ENCODE data around the gene FEM1A. TPM values are rescaled to one million over a fixed set of nuclear protein-coding genes. Genes with fewer than 3 reads are reported as not detected.

The FEM1A gene
- total RNA-seq, 1 donor from 2014 or later: 12.0 TPM

DNA sequence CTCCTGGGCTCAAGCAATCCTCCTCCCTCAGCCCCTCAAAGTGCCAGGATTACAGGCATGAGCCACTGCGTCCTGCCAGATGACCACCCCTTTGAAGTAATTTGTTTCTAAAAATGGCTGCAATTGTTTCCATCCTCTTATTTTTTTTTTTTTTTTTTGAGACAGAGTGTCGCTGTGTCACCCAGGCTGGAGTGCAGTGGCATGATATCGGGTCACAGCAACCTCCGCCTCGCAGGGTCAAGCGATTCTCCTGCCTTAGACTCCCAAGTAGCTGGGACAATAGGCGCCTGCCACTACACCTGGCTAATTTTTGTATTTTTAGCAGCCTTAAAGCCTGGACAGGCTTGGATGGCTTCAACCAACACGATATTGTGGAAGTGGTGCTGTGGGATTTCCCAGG, 45.5 kb upstream of the FEM1A start:
- TF ChIP-seq, protein P1, sequence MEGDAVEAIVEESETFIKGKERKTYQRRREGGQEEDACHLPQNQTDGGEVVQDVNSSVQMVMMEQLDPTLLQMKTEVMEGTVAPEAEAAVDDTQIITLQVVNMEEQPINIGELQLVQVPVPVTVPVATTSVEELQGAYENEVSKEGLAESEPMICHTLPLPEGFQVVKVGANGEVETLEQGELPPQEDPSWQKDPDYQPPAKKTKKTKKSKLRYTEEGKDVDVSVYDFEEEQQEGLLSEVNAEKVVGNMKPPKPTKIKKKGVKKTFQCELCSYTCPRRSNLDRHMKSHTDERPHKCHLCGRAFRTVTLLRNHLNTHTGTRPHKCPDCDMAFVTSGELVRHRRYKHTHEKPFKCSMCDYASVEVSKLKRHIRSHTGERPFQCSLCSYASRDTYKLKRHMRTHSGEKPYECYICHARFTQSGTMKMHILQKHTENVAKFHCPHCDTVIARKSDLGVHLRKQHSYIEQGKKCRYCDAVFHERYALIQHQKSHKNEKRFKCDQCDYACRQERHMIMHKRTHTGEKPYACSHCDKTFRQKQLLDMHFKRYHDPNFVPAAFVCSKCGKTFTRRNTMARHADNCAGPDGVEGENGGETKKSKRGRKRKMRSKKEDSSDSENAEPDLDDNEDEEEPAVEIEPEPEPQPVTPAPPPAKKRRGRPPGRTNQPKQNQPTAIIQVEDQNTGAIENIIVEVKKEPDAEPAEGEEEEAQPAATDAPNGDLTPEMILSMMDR (IDR thresholded peaks at IDR 0.05): no peak
- peaks cover 9% of the 10 kb centered on the region for H3K4me1 Mint-ChIP-seq (ENCODE audit: unreplicated experiment)
- H3K4me3 Mint-ChIP-seq (ENCODE audit: unreplicated experiment): no peak overlapping the region
- peaks cover 32% of the 10 kb centered on the region for H3K27me3 Mint-ChIP-seq (ENCODE audit: unreplicated experiment)
- H3K9me3 Mint-ChIP-seq (ENCODE audit: unreplicated experiment): no peaks in the 10 kb centered on the region
- no peak for DNase-seq (ENCODE audit: extremely low spot score, unreplicated experiment)
- no peak overlapping the region for H3K27ac Mint-ChIP-seq (ENCODE audit: unreplicated experiment)
- H3K36me3 Mint-ChIP-seq (ENCODE audit: unreplicated experiment): no peaks in the 10 kb centered on the region

GRCh38 chr19:4748185-4748584, 43.3 kb upstream of the FEM1A start:
- peaks cover 7% of the 10 kb centered on the region for H3K4me1 Mint-ChIP-seq (ENCODE audit: unreplicated experiment)
- no peaks in the 10 kb centered on the region for H3K9me3 Mint-ChIP-seq (ENCODE audit: unreplicated experiment)
- TF ChIP-seq, protein P1 (IDR thresholded peaks at IDR 0.05): no peak
- DNase-seq (ENCODE audit: extremely low spot score, unreplicated experiment): no peak
- H3K36me3 Mint-ChIP-seq (ENCODE audit: unreplicated experiment): no peaks in the 10 kb centered on the region
- H3K4me3 Mint-ChIP-seq (ENCODE audit: unreplicated experiment): no peak overlapping the region
- H3K27ac Mint-ChIP-seq (ENCODE audit: unreplicated experiment): no peak overlapping the region
- H3K27me3 Mint-ChIP-seq (ENCODE audit: unreplicated experiment): peaks cover 30% of the 10 kb centered on the region

- Mint-ChIP-seq H3K9me3 (ENCODE audit: unreplicated experiment) (no peaks in the 10 kb centered on the region), H3K4me1 (ENCODE audit: unreplicated experiment) (peaks cover 7% of the 10 kb centered on the region), H3K4me3 (ENCODE audit: unreplicated experiment) (no peak overlapping the region), H3K27me3 (ENCODE audit: unreplicated experiment) (peaks cover 26% of the 10 kb centered on the region), H3K27ac (ENCODE audit: unreplicated experiment) (no peak overlapping the region), H3K36me3 (ENCODE audit: unreplicated experiment) (no peaks in the 10 kb centered on the region)
- no peak for DNase-seq (ENCODE audit: extremely low spot score, unreplicated experiment)
- TF ChIP-seq, protein P1 (IDR thresholded peaks at IDR 0.05): no peak
Observed at GRCh38 chr19:4748589-4748988, 42.9 kb upstream of the FEM1A start.

GRCh38 chr19:4749870-4750590, 41.5 kb upstream of the FEM1A start:
- no peak overlapping the region for H3K27ac Mint-ChIP-seq (ENCODE audit: unreplicated experiment)
- peaks cover under 1% of the 10 kb centered on the region for H3K4me1 Mint-ChIP-seq (ENCODE audit: unreplicated experiment)
- H3K4me3 Mint-ChIP-seq (ENCODE audit: unreplicated experiment): no peak overlapping the region
- no peaks in the 10 kb centered on the region for H3K36me3 Mint-ChIP-seq (ENCODE audit: unreplicated experiment)
- no peaks in the 10 kb centered on the region for H3K9me3 Mint-ChIP-seq (ENCODE audit: unreplicated experiment)
- peaks cover 26% of the 10 kb centered on the region for H3K27me3 Mint-ChIP-seq (ENCODE audit: unreplicated experiment)
- TF ChIP-seq, protein P1 (IDR thresholded peaks at IDR 0.05): no peak
- DNase-seq (ENCODE audit: extremely low spot score, unreplicated experiment): no peak

GRCh38 chr19:4754248-4754647, 37.3 kb upstream of the FEM1A start:
- no peak for DNase-seq (ENCODE audit: extremely low spot score, unreplicated experiment)
- Mint-ChIP-seq H3K27ac (ENCODE audit: unreplicated experiment) (no peak overlapping the region), H3K36me3 (ENCODE audit: unreplicated experiment) (no peaks in the 10 kb centered on the region), H3K4me3 (ENCODE audit: unreplicated experiment) (no peak overlapping the region), H3K9me3 (ENCODE audit: unreplicated experiment) (no peaks in the 10 kb centered on the region), H3K27me3 (ENCODE audit: unreplicated experiment) (peaks cover 18% of the 10 kb centered on the region), H3K4me1 (ENCODE audit: unreplicated experiment) (no peaks in the 10 kb centered on the region)
- TF ChIP-seq, protein P1 (IDR thresholded peaks at IDR 0.05): no peak

Measured in osteocyte (in vitro differentiated cells).